Astrocyte of the spinal cord (primary cell): Measurements from ENCODE around the gene DNAH17.

Source experiments
- DNase-seq: peaks from one replicate; pipeline ENCODE4 v3.0.0; 2011; ENCODE audit warnings: low read depth, low spot score
- H3K4me3 ChIP-seq: 2 replicates; pipeline ENCODE4 v1.5.1; 2011; ENCODE audit warnings: low read depth, mild to moderate bottlenecking, low read length, moderate library complexity
- in situ Hi-C: cut with HindIII; loops from 2 replicates; pipeline ENCODE4 v1.10.0; 2017; ENCODE audit warnings: low sequenced_read_pairs
- TF ChIP-seq, protein P1 (sequence below): IDR thresholded peaks from 2 replicates; pipeline ENCODE4 v1.5.1; 2012; ENCODE audit warnings: low read depth, mild to moderate bottlenecking, low read length, inconsistent platforms

DNAH17 gene

GRCh38 chr17:78418326-78419026 is 158.7 kb downstream of the DNAH17 start:
- no peak for DNase-seq
- in situ Hi-C loops: no loop called here
- H3K4me3 ChIP-seq: no peak overlapping the region
- TF ChIP-seq, protein P1, sequence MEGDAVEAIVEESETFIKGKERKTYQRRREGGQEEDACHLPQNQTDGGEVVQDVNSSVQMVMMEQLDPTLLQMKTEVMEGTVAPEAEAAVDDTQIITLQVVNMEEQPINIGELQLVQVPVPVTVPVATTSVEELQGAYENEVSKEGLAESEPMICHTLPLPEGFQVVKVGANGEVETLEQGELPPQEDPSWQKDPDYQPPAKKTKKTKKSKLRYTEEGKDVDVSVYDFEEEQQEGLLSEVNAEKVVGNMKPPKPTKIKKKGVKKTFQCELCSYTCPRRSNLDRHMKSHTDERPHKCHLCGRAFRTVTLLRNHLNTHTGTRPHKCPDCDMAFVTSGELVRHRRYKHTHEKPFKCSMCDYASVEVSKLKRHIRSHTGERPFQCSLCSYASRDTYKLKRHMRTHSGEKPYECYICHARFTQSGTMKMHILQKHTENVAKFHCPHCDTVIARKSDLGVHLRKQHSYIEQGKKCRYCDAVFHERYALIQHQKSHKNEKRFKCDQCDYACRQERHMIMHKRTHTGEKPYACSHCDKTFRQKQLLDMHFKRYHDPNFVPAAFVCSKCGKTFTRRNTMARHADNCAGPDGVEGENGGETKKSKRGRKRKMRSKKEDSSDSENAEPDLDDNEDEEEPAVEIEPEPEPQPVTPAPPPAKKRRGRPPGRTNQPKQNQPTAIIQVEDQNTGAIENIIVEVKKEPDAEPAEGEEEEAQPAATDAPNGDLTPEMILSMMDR: no peak

DNA sequence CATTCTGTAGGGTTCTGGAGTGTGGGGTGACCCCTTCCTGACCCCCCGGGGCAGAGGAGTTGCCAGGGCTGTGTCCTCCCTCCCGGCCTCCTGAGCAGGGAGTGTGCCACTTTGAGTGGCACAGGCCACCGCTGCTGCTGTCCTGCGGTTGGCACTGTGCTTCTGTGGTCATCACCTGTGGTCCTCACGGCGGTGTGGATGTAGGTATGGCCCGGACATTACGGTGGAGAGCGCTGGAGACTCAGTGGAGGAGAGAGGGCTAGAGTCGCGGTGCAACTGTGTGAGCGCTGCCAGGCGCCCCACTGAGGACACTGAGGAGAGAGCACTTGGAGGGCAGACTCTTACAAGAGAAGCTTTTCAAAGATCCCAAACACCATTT is 159.7 kb downstream of the DNAH17 start:
- H3K4me3 ChIP-seq: no peak overlapping the region
- DNase-seq: no peak
- TF ChIP-seq, protein P1: no peak
- in situ Hi-C loops: no loop called here

GRCh38 chr17:78416791-78417530 is 160.2 kb downstream of the DNAH17 start:
- in situ Hi-C loops: no loop called here
- H3K4me3 ChIP-seq: no peak overlapping the region
- peak; percentile 19 for DNase-seq
- TF ChIP-seq, protein P1: no peak

- TF ChIP-seq, protein P1: no peak
- in situ Hi-C loops: no loop called here
- DNase-seq: peak; percentile 54
Observed at GRCh38 chr17:78415821-78416711, 161.1 kb downstream of the DNAH17 start.

DNA sequence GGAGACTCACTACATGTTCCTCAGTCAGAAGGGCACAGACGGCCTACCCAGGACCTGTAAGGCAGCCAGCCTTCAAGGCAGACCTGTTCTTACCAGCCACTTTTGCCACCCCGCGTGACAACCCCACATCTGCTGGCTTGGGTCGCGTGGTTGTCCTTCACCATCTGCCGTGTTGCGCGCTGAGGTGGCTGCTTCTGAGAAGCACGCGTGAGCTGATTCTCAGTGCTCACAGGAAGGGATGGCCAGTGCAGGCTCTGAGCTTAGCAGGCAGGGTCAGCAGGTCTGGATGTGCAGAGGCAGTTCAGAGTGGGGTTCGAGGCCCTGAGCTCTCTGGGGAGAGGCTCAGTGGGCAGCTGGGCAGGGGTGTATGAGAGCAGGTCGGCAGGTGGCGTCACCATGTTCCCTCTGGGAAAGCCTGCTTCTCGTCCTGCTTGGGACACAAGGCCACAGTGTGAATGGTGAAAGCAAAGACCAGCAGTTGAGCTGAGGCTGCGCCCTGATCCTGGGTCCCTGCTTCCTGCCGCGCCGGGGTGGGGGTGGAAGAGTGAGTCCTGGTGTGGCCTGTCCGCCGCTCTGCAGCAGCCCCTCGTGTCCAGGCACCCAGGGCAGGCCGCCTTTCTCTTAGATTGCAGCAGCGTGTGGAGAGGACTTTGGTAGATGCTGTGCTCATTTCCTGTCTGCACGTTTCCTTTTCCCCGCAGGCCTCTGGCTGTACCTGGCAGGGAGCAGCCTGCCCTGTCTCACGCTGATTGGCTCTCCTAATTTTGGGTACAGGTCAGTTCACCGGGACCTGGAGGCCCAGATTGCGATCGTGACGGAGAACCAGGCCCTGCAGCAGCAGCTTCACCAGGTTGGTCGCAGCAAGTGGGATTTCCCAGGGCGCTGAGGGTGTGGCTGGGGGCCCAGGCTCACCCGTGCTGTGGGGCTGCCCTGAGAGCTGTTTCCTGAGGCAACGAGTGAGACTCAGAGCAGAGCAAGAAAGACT is 162.7 kb downstream of the DNAH17 start:
- H3K4me3 ChIP-seq: no peak overlapping the region
- TF ChIP-seq, protein P1: no peak
- in situ Hi-C loops: no loop called here
- no peak for DNase-seq

More at GRCh38 chr17:78415821-78416711, 161.1 kb downstream of the DNAH17 start:
- H3K4me3 ChIP-seq: no peak overlapping the region

DNA sequence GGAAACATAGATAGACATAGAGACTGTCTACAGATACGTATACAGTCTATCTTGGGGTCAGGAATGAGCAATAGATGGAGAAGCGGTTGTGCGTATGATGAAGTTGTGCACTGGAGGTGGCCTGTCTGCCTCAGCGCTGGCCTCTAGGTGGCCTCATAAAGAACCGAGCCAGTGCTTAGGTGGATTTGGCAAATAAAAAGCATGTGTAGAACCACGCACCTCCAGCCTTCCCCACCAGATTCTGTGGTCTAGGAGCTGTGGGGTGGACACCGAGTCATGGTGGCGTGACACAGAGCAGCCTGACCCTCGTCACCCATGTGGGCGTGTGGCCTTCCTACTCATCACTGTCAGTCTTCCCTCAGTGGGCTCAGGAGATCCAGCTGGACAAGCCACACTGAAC is 164.8 kb downstream of the DNAH17 start:
- no peak overlapping the region for H3K4me3 ChIP-seq
- TF ChIP-seq, protein P1: peak; percentile 65
- peak; percentile 20 for DNase-seq
- in situ Hi-C loops: no loop called here
